CD4-positive, alpha-beta memory T cell (primary cell): ENCODE results near the gene VGLL3. TPM values are rescaled to one million over a fixed set of nuclear protein-coding genes. Genes with fewer than 3 reads are reported as not detected.
A peak's percentile ranks its signal among the peaks of the same experiment; 100 is the strongest.
"Not testable (repeated sequence)": the region's sequence is repeated elsewhere in the genome, so short reads cannot be mapped to it uniquely, and the experiment has no call there.

Experiments
- CTCF ChIA-PET: fragments of 350-600 bp; sonication (Branson Sonifier 250); formaldehyde crosslinking; loops from one replicate; lab custom pipeline; 2021; ENCODE audit warnings: inconsistent platforms; ENCODE audit not compliant: partially characterized antibody; lab: Charles Lee
- POLR2A ChIA-PET: fragments of 350-600 bp; sonication (Branson Sonifier 250); formaldehyde crosslinking; loops from one replicate; lab custom pipeline; 2021; ENCODE audit not compliant: partially characterized antibody; lab: Charles Lee
- DNase-seq, 5 donors: peaks; one replicate each; pipeline versions ENCODE4 v3.0.0 to v3.0.0-alpha.2; 2020 to 2022; ENCODE audit warnings: mixed read lengths in 1 of 5
- H3K27ac ChIP-seq: one replicate; pipeline ENCODE4 v1.7.0; 2013; ENCODE audit warnings: low read depth, low read length
- H3K27me3 ChIP-seq: 2 replicates; pipeline ENCODE4 v1.7.0; 2013; ENCODE audit warnings: mild to moderate bottlenecking, low read length, moderate library complexity; ENCODE audit not compliant: insufficient read depth
- H3K36me3 ChIP-seq: 2 replicates; pipeline ENCODE4 v1.7.0; 2013; ENCODE audit warnings: mild to moderate bottlenecking, low read length, moderate library complexity; ENCODE audit not compliant: insufficient read depth
- H3K4me1 ChIP-seq: 2 replicates; pipeline ENCODE4 v1.7.0; 2013; ENCODE audit warnings: mild to moderate bottlenecking, low read length, moderate library complexity; ENCODE audit not compliant: insufficient read depth
- H3K4me3 ChIP-seq, 2 donors: one replicate each; pipeline ENCODE4 v1.7.0; 2013; ENCODE audit warnings: low read length in 2 of 2, mild to moderate bottlenecking in 1 of 2
- H3K9me3 ChIP-seq, 2 donors: one replicate each; pipeline ENCODE4 v1.7.0; 2013; ENCODE audit warnings: low read length in 2 of 2, control low read depth in 1 of 2; ENCODE audit not compliant: control insufficient read depth in 1 of 2
- H3K27ac Mint-ChIP-seq, 7 donors: one replicate each; pipeline ENCODE4 v1.8.0; 2020 to 2021; ENCODE audit warnings: mixed read lengths in 7 of 7, mild to moderate bottlenecking in 6 of 7, inconsistent platforms in 3 of 7, moderate library complexity in 3 of 7
- H3K27me3 Mint-ChIP-seq, 2 donors: one replicate each; pipeline ENCODE4 v1.8.0; 2020 to 2021; ENCODE audit warnings: mixed read lengths in 2 of 2
- H3K36me3 Mint-ChIP-seq, 2 donors: one replicate each; pipeline ENCODE4 v1.8.0; 2020 to 2021; ENCODE audit warnings: mixed read lengths in 2 of 2, inconsistent platforms in 1 of 2, mild to moderate bottlenecking in 1 of 2
- H3K4me1 Mint-ChIP-seq, 4 donors: one replicate each; pipeline ENCODE4 v1.8.0; 2020 to 2021; ENCODE audit warnings: mixed read lengths in 4 of 4, mild to moderate bottlenecking in 1 of 4
- H3K4me3 Mint-ChIP-seq, 8 donors: one replicate each; pipeline ENCODE4 v1.8.0; 2020 to 2021; ENCODE audit warnings: mixed read lengths in 8 of 8, mild to moderate bottlenecking in 7 of 8, moderate library complexity in 6 of 8, inconsistent platforms in 3 of 8
- H3K9me3 Mint-ChIP-seq, 8 donors: one replicate each; pipeline ENCODE4 v1.8.0; 2020 to 2021; ENCODE audit warnings: mixed read lengths in 8 of 8, mild to moderate bottlenecking in 5 of 8, inconsistent platforms in 3 of 8, moderate library complexity in 1 of 8
- intact Hi-C: fragments of 100-400 bp; cut with micrococcal nuclease; formaldehyde crosslinking; loops from one replicate; pipeline ENCODE4 v1.15.1; 2023
- polyA plus RNA-seq, 2 donors: library from polyadenylated mRNA; unstranded; fragments of 300-500 nt; fragmentation: Illumina TruSeq; gene quantifications; one replicate each; pipeline ENCODE4 v1.2.3, GENCODE V29; 2021
- total RNA-seq, 2 experiments: library from RNA; stranded (reverse); gene quantifications; one replicate each; pipeline ENCODE4 v1.2.3, GENCODE V29; 2021

VGLL3 gene
- total and polyA plus RNA-seq, 4 experiments from 2014 or later: not detected

DNA sequence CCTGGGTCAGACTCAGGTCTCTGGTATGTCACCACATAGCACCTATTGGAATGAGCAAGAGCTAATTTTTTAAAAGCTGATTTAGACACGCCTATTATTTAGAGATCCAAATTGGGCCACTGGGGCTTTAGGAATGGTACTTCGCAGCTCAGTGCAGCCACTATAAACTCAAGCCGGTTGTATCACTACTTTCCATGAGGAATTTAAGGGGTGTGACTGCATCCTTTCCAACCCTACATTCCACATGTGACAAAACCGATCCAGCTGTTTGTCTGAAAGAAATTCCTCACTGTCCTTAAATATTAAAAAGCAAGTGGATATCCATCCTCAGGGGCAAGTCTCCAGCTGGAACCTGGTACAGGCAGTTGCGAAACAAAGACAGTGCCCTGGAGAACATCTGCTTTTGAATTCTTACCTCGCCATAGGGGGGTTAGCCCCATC is 12.8 kb downstream of the VGLL3 start:
- Mint-ChIP-seq H3K4me1 (no peaks in the 10 kb centered on the region), H3K27ac (no peak overlapping the region), H3K36me3 (no peaks in the 10 kb centered on the region), H3K27me3 (no peaks in the 10 kb centered on the region), H3K4me3 (no peak overlapping the region), H3K9me3 (peaks cover 0 to 3% (median 0%) of the 10 kb centered on the region in 8 donors)
- CTCF ChIA-PET: interaction anchor here (1.3 kb wide), 1 partner anchor 12 kb away, joined by 3 read pairs; no protein-coding TSS in a partner anchor
- no peaks in the 10 kb centered on the region for H3K4me1 ChIP-seq
- no peaks in the 10 kb centered on the region for H3K9me3 ChIP-seq
- no peaks in the 10 kb centered on the region for H3K36me3 ChIP-seq
- no peaks in the 10 kb centered on the region for H3K27me3 ChIP-seq
- H3K4me3 ChIP-seq: no peak overlapping the region
- no peak overlapping the region for H3K27ac ChIP-seq
- POLR2A ChIA-PET: no interaction called here
- no peak for DNase-seq
- intact Hi-C loops: no loop called here

DNA sequence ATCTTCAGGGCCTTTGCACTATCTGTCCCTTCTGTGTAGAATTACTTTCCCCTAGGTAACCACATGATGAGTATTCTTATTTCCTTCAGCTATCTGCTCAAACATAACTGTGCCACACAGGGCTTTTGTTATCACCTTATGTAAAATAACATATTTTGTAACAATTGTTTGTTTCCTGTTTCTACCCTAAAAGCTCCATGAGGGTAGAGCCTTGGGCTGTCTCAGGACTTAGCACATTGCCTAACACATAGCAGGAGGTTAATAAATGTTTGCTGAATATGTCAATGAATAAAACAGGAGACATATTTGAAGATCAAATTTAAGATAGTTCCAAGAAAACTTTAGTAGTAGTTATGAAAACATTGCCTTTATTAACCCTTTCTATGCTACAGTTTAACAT is 14.7 kb downstream of the VGLL3 start:
- Histone ChIP-seq H3K36me3 (no peaks in the 10 kb centered on the region), H3K9me3 (no peaks in the 10 kb centered on the region), H3K4me1 (no peaks in the 10 kb centered on the region), H3K4me3 (no peak overlapping the region), H3K27ac (no peak overlapping the region), H3K27me3 (no peaks in the 10 kb centered on the region)
- ChIA-PET POLR2A (no interaction called here), CTCF (no interaction called here)
- intact Hi-C loops: no loop called here
- H3K9me3 Mint-ChIP-seq: peaks cover 0 to 3% (median 0%) of the 10 kb centered on the region in 8 donors
- H3K4me3 Mint-ChIP-seq: no peak overlapping the region
- no peaks in the 10 kb centered on the region for H3K36me3 Mint-ChIP-seq
- H3K4me1 Mint-ChIP-seq: no peaks in the 10 kb centered on the region
- H3K27me3 Mint-ChIP-seq: no peaks in the 10 kb centered on the region
- no peak overlapping the region for H3K27ac Mint-ChIP-seq
- no peak for DNase-seq

DNA sequence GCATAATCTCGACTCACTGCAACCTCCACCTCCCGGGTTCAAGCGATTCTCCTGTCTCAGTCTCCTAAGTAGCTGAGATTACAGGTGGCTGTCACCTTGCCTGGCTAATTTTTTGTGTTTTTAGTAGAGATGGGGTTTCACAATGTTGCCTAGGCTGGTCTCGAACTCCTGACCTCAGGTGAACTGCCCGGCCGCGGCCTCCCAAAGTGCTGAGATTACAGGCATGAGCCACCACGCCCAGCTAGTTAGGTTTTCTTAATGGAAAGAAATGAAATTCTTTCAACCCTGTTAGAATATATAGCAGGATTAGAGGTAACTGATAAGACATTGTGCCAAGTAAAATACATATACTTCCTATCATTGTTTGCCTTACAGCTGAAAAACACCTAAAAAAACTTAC is 16.8 kb downstream of the VGLL3 start:
- H3K36me3 Mint-ChIP-seq, DNase-seq, H3K4me1 ChIP-seq, H3K4me3 Mint-ChIP-seq, H3K27ac ChIP-seq, H3K27me3 Mint-ChIP-seq, H3K36me3 ChIP-seq, H3K27ac Mint-ChIP-seq, CTCF ChIA-PET, H3K27me3 ChIP-seq, POLR2A ChIA-PET, intact Hi-C loops, H3K9me3 ChIP-seq, H3K9me3 Mint-ChIP-seq, H3K4me3 ChIP-seq, H3K4me1 Mint-ChIP-seq: not testable (repeated sequence)

DNA sequence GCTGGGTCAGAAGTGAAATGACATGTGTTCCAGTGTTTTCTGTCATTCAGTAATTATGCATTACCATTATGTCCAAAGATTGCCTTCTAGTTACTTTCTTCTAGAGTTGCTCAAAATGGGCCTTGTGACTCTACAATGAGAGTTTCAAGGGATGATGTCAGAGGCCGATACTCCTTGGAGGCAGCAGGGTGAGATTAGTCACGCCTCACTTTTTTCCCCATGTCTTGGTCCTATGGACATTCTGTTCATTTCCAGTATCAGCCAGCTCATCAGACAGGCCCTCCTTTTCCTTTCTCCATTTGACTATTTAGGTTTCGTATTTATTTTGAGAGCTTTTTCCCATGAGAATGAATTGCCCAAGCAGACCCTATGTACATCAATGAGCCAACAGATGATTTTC is 17.5 kb downstream of the VGLL3 start:
- Histone ChIP-seq H3K27me3 (no peaks in the 10 kb centered on the region), H3K9me3 (no peaks in the 10 kb centered on the region), H3K36me3 (no peaks in the 10 kb centered on the region), H3K4me1 (no peaks in the 10 kb centered on the region), H3K27ac (no peak overlapping the region), H3K4me3 (no peak overlapping the region)
- H3K4me1 Mint-ChIP-seq: no peaks in the 10 kb centered on the region
- no peak for DNase-seq
- CTCF ChIA-PET: no interaction called here
- POLR2A ChIA-PET: no interaction called here
- intact Hi-C loops: no loop called here
- no peaks in the 10 kb centered on the region for H3K27me3 Mint-ChIP-seq
- H3K36me3 Mint-ChIP-seq: no peaks in the 10 kb centered on the region
- peaks cover 0 to 5% (median 2%) of the 10 kb centered on the region in 8 donors for H3K9me3 Mint-ChIP-seq
- no peak overlapping the region for H3K27ac Mint-ChIP-seq
- H3K4me3 Mint-ChIP-seq: no peak overlapping the region

DNA sequence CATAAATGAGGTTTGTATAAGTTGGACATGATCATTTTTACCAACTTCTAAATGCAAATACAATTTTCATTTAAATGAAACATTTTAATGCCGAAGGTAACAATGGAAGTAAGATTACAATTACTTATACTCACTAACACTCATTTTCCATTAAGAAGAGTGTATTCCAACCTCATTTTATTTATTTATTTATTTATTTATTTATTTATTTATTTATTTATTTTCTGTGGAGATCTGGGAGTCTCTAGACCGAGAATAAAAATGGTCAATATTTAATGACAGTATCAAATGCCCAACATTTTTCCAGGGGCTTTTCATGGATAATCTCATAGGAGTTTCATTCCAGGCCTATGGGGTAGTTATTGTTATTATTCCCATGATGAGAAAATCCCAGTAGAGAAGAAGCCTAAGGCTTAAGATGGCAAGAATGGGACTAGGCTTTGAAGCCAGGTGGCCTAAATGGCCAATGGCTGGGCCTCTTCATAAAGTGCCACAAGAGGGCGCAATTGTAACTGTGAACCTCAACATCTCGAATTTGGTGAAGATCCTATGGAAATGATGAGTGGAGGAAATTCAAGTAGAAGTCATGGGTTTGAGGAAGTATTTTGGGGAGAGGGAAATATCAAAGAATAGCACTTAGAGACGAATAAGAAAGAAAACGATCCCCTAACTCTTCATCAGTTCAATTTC is 21.3 kb downstream of the VGLL3 start:
- no peaks in the 10 kb centered on the region for H3K27me3 Mint-ChIP-seq
- H3K4me1 ChIP-seq: no peaks in the 10 kb centered on the region
- ChIA-PET POLR2A (no interaction called here), CTCF (no interaction called here)
- DNase-seq: peak in 1 of 5 donors; percentile 5
- no peaks in the 10 kb centered on the region for H3K36me3 Mint-ChIP-seq
- no peaks in the 10 kb centered on the region for H3K36me3 ChIP-seq
- no peak overlapping the region for H3K27ac Mint-ChIP-seq
- no peak overlapping the region for H3K27ac ChIP-seq
- no peak overlapping the region for H3K4me3 Mint-ChIP-seq
- H3K9me3 ChIP-seq: no peaks in the 10 kb centered on the region
- H3K4me1 Mint-ChIP-seq: no peaks in the 10 kb centered on the region
- H3K9me3 Mint-ChIP-seq: peaks cover 0 to 9% (median 1%) of the 10 kb centered on the region in 8 donors
- intact Hi-C loops: no loop called here
- H3K27me3 ChIP-seq: no peaks in the 10 kb centered on the region
- no peak overlapping the region for H3K4me3 ChIP-seq

GRCh38 chr3:86968244-86968932 is 22.6 kb downstream of the VGLL3 start:
- CTCF ChIA-PET: no interaction called here

DNA sequence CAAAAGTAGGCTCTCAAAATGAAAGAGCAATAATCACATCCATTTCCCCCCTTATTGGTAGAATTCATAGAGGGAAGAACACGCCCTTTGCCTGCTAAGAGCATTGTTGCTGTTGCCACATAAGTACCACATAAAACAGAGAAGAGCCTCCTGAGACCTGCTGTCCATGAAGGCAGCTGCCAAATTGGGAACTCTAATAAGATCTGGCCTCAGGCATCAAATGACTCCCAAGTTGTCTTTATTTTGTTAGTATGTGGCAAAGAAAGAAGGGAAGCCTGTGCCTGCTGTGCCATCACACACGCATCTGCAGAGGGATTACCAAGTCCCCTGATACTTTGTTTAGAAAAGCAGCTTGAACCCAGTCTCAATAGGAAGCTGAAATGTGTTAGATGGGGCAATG is 23.9 kb downstream of the VGLL3 start:
- no peaks in the 10 kb centered on the region for H3K4me1 ChIP-seq
- no peaks in the 10 kb centered on the region for H3K9me3 ChIP-seq
- H3K27me3 ChIP-seq: no peaks in the 10 kb centered on the region
- intact Hi-C loops: no loop called here
- ChIA-PET CTCF (interaction anchor here (1.0 kb wide), 1 partner anchor 11 kb away, joined by 3 read pairs; no protein-coding TSS in a partner anchor), POLR2A (no interaction called here)
- Mint-ChIP-seq H3K9me3 (peaks cover 0 to 11% (median 1%) of the 10 kb centered on the region in 8 donors), H3K27ac (no peak overlapping the region), H3K4me3 (no peak overlapping the region), H3K27me3 (no peaks in the 10 kb centered on the region), H3K36me3 (no peaks in the 10 kb centered on the region), H3K4me1 (no peaks in the 10 kb centered on the region)
- no peak overlapping the region for H3K27ac ChIP-seq
- DNase-seq: no peak
- H3K36me3 ChIP-seq: no peaks in the 10 kb centered on the region
- H3K4me3 ChIP-seq: no peak overlapping the region

More at GRCh38 chr3:86968244-86968932, 22.6 kb downstream of the VGLL3 start:
- Histone ChIP-seq H3K4me3 (no peak overlapping the region), H3K36me3 (no peaks in the 10 kb centered on the region), H3K9me3 (no peaks in the 10 kb centered on the region), H3K27ac (no peak overlapping the region), H3K27me3 (no peaks in the 10 kb centered on the region), H3K4me1 (no peaks in the 10 kb centered on the region)
- POLR2A ChIA-PET: no interaction called here
- H3K27me3 Mint-ChIP-seq: no peaks in the 10 kb centered on the region
- no peaks in the 10 kb centered on the region for H3K4me1 Mint-ChIP-seq
- H3K27ac Mint-ChIP-seq: no peak overlapping the region
- intact Hi-C loops: no loop called here
- no peak for DNase-seq
- no peak overlapping the region for H3K4me3 Mint-ChIP-seq
- no peaks in the 10 kb centered on the region for H3K36me3 Mint-ChIP-seq
- H3K9me3 Mint-ChIP-seq: peaks cover 0 to 9% (median 1%) of the 10 kb centered on the region in 8 donors
